Dermis blood vessel endothelial cell (primary cell): ENCODE results near the gene POP5. TPM values are rescaled to one million over a fixed set of nuclear protein-coding genes. Genes with fewer than 3 reads are reported as not detected.
"Not testable (repeated sequence)": the region's sequence is repeated elsewhere in the genome, so short reads cannot be mapped to it uniquely, and the experiment has no call there.

Source experiments
- DNase-seq: peaks from one replicate; pipeline ENCODE4 v3.0.0; 2010
- total RNA-seq: library from RNA; depleted of rRNA; stranded (reverse); fragments of >200 nt; gene quantifications from 2 replicates; pipeline ENCODE4 v1.2.3, GENCODE V29; 2014

Gene POP5
- 28.6 and 35.2 TPM in 2 replicates for total RNA-seq

- peak; percentile 98 for DNase-seq
These were observed at the start of gene POP5 for GRCh38 chr12:120580787-120581723. POP5 (minus strand) TSS chr12:120581402; CDS start chr12:120581362, 40 bp downstream.

- no peak for DNase-seq
These were observed 49.1 kb upstream of the POP5 start for GRCh38 chr12:120630104-120630892.

- DNase-seq = no peak
These were observed 47.7 kb upstream of the POP5 start for GRCh38 chr12:120628919-120629318.

DNA sequence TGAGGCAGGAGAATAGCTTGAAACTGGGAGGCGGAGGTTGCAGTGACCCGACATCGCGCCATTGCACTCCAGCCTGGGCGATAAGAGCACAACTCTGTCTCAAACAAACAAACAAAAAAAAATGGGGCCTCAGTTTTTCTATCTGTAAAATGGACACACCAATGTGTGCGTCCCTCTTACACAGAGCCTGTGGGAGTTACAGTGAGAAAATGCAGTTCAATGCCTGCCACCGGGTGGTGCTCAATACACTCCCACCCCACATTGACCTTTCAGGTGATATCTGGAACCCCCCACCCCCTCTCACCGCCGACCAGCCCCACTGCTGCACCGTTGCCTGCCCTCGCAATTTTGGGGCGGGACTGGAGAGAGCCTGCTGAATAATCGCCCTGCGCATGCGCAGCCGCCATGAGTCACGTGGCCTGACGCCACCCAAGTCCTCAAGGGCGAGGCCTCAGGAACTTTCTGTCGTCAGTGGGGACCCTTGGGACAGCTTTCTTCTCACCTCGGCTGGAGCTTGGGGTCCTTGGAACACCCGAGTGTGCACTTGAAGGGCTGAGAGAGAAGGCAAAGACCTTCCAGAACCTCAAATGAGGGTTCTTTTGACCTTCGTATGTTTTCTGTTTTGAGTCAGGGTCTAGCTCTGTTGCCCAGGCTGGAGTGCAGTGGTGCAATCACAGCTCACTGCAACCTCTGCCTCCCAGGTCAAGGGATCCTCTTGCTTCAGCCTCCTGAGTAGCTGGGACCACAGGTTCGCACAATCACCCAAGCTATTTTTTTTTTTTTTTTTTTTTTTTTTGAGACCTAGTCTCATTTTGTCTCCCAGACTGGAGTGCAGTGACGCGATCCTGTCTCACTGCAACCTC, 44.6 kb upstream of the POP5 start:
- no peak for DNase-seq

GRCh38 chr12:120620624-120621023, 39.4 kb upstream of the POP5 start:
- no peak for DNase-seq

- DNase-seq = no peak
These were observed 37.9 kb upstream of the POP5 start for GRCh38 chr12:120618954-120619615.

DNA sequence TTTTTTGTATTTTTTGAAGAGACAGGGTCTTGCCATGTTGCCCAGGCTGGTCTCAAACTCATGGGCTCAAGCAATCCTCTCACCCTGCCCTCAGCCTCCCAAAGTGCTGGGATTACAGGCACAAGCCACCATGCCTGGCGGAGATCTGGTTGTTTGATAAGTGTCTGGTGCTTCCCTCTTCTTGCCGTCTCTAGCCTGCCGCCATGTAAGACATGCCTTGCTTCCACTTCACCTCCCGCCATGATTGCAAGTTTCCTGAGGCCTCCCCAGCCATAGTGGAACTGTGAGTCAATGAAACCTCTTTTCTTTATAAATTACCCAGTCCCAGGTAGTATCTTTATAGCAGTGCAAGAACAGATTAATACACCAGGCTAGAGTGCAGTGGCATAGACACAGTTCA, 36.6 kb upstream of the POP5 start:
- DNase-seq = not testable (repeated sequence)

DNA sequence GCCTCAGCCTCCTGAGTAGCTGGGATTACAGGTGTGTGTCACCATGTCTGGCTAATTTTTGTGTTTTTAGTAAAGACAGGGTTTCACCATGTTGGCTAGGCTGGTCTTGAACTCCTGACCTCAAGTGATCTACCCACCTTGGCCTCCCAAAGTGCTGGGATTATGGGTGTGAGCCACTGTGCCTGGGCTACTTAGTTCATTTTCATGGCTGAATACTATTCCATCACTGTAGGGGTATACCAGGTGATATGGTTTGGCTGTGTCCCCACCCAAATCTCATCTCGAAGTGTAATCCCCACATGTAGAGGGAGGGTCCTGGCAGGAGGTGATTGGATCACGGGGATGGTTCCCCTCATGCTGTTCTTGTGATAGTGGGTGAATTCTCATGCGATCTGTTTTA, 36.0 kb upstream of the POP5 start:
- DNase-seq = not testable (repeated sequence)

GRCh38 chr12:120614848-120615247, 33.6 kb upstream of the POP5 start:
- no peak for DNase-seq

- DNase-seq = not testable (repeated sequence)
These were observed 30.3 kb upstream of the POP5 start for GRCh38 chr12:120611534-120611933.

- no peak for DNase-seq
These were observed 29.4 kb upstream of the POP5 start for GRCh38 chr12:120610560-120610959.

DNA sequence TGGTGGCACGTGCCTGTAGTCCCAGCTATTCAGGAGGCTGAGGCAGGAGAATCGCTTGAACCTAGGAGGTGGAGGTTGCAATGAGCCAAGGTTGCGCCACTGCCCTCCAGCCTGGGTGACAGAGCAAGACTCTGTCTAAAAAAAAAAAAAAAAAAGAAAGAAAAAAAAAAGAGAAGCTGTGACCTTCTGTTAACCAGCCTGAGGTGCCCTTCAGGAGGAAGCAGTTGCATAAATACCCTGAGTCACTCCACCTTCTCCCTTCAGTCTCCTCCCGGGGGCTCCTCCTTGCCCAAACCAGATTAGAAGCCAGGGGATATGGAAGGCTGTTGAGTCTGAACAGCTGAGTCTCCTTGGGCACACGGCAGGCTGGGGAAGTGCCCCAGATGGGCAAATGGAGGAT, 21.2 kb upstream of the POP5 start:
- DNase-seq = not testable (repeated sequence)

- DNase-seq = no peak
These were observed 18.7 kb upstream of the POP5 start for GRCh38 chr12:120599672-120600552.

DNA sequence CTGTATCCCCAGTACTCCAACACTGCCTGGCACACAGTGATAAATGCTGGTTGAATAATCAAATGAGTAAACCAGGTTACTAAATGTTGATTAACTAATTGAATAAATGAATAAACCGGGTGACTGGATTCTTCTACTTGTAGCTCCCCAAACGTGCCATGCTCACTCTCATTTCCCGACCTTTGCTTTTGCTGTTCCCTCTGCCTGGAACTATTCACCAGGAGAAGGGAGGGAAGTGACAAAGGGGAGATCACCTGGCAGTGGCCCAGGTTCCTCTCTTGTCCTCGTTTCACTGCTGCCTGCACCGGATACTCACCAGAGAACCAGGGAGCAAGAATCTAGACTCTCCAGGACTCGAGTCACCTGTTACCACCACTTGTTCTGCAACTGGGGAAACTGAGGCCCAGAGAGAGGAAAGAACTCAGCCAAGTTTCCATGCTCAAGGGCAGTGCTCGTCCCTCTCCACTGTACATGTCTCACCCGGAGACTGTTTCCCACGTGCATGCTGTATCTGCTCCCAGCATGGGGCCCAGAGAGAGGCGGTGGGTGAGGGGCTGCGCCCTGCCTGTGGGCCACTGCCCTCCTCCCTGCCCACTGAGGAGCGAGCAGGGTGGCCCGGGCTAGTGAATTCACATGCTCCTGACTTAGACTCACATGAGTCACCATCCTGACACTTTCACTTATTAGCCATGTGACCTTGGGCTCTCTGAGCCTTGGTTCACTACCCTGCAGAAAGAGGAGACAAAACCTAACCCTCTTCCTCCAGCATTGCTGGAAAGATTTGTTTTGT, 17.7 kb upstream of the POP5 start:
- peak; percentile 58 for DNase-seq

GRCh38 chr12:120597861-120598260, 16.7 kb upstream of the POP5 start:
- DNase-seq = no peak

DNA sequence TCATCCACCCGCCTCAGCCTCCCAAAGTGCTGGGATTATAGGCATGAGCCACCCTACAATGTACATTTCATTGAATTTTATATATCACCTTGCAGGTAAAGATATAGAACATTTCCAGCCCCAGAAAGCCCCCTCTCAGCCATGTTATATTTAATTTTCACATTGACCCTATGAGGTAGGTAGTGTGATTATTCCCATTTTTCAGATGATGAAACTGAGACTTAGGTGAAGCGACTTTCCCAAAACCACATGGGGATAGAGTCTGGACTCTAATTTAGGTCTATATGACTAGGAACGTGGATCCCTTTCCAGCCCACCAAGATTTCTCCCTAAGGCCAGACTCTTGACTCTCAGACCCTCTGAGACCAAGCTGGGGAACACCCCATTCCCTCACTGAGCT, 15.7 kb upstream of the POP5 start:
- DNase-seq = no peak

GRCh38 chr12:120592121-120593049, 11.2 kb upstream of the POP5 start:
- no peak for DNase-seq

- no peak for DNase-seq
These were observed 9.7 kb upstream of the POP5 start for GRCh38 chr12:120590741-120591407.
